H9 (cell line): ENCODE data around the gene ARID1B. TPM values are rescaled to one million over a fixed set of nuclear protein-coding genes. Genes with fewer than 3 reads are reported as not detected.

Experiments used
- DNase-seq: peaks from one replicate; pipeline ENCODE4 v3.0.0-alpha.2; 2017
- H2AFZ ChIP-seq: one replicate; pipeline ENCODE4 v1.6.1; 2013; ENCODE audit warnings: mild to moderate bottlenecking, low read length, control low read depth, moderate library complexity
- H2AK5ac ChIP-seq: 2 replicates; pipeline ENCODE4 v1.6.1; 2013; ENCODE audit warnings: low read length, control low read depth, mixed read lengths; ENCODE audit not compliant: insufficient read length
- H2BK120ac ChIP-seq: one replicate; pipeline ENCODE4 v1.6.1; 2013; ENCODE audit warnings: low read depth, mild to moderate bottlenecking, low read length, control low read depth, inconsistent platforms; ENCODE audit not compliant: poor library complexity, severe bottlenecking
- H2BK12ac ChIP-seq: 2 replicates; pipeline ENCODE4 v1.6.1; 2013; ENCODE audit warnings: low read length, control low read depth, mixed read lengths, low read depth; ENCODE audit not compliant: insufficient read length
- H2BK15ac ChIP-seq: 2 replicates; pipeline ENCODE4 v1.6.1; 2013; ENCODE audit warnings: low read depth, low read length, control low read depth
- H2BK20ac ChIP-seq: one replicate; pipeline ENCODE4 v1.6.1; 2013; ENCODE audit warnings: low read depth, mild to moderate bottlenecking, low read length, control low read depth, inconsistent platforms; ENCODE audit not compliant: poor library complexity, severe bottlenecking
- H2BK5ac ChIP-seq: 2 replicates; pipeline ENCODE4 v1.6.1; 2013; ENCODE audit warnings: low read length, control low read depth, mixed read lengths; ENCODE audit not compliant: insufficient read length
- H3K14ac ChIP-seq: 2 replicates; pipeline ENCODE4 v1.6.1; 2013; ENCODE audit warnings: low read length, control low read depth; ENCODE audit not compliant: insufficient read depth
- H3K18ac ChIP-seq: 2 replicates; pipeline ENCODE4 v1.6.1; 2013; ENCODE audit warnings: low read depth, mild to moderate bottlenecking, mixed read lengths, low read length, control low read depth; ENCODE audit not compliant: insufficient read length
- H3K23ac ChIP-seq: 2 replicates; pipeline ENCODE4 v1.6.1; 2013; ENCODE audit warnings: low read length, control low read depth, mixed read lengths, low read depth; ENCODE audit not compliant: insufficient read length
- H3K23me2 ChIP-seq: 2 replicates; pipeline ENCODE4 v1.6.1; 2013; ENCODE audit warnings: low read depth, mild to moderate bottlenecking, mixed read lengths, low read length, control low read depth; ENCODE audit not compliant: insufficient read length, poor library complexity, severe bottlenecking
- H3K27ac ChIP-seq: 2 replicates; pipeline ENCODE4 v1.5.1; 2013; ENCODE audit warnings: low read length, control low read depth, mixed read lengths, low read depth; ENCODE audit not compliant: insufficient read length
- H3K27me3 ChIP-seq: 2 replicates; pipeline ENCODE4 v1.6.1; 2013; ENCODE audit warnings: low read length, control low read depth, inconsistent platforms; ENCODE audit not compliant: insufficient read depth
- H3K4ac ChIP-seq: 2 replicates; pipeline ENCODE4 v1.6.1; 2013; ENCODE audit warnings: low read depth, mild to moderate bottlenecking, control low read depth, inconsistent platforms, low read length, moderate library complexity
- H3K4me1 ChIP-seq: 2 replicates; pipeline ENCODE4 v1.6.1; 2013; ENCODE audit warnings: low read length, control low read depth, inconsistent platforms; ENCODE audit not compliant: insufficient read depth
- H3K4me2 ChIP-seq: 2 replicates; pipeline ENCODE4 v1.6.1; 2013; ENCODE audit warnings: low read length, control low read depth, mixed read lengths; ENCODE audit not compliant: insufficient read length, insufficient read depth
- H3K56ac ChIP-seq: 2 replicates; pipeline ENCODE4 v1.6.1; 2013; ENCODE audit warnings: low read depth, mild to moderate bottlenecking, mixed read lengths, low read length, control low read depth; ENCODE audit not compliant: insufficient read length
- H3K79me1 ChIP-seq: 2 replicates; pipeline ENCODE4 v1.6.1; 2013; ENCODE audit warnings: low read depth, mild to moderate bottlenecking, moderate library complexity, low read length, control low read depth, inconsistent platforms; ENCODE audit not compliant: insufficient read depth, poor library complexity, severe bottlenecking
- H3K79me2 ChIP-seq: 2 replicates; pipeline ENCODE4 v1.6.1; 2013; ENCODE audit warnings: low read length, control low read depth, inconsistent platforms; ENCODE audit not compliant: insufficient read depth
- H3K9ac ChIP-seq: 2 replicates; pipeline ENCODE4 v1.6.1; 2013; ENCODE audit warnings: low read length, control low read depth, mixed read lengths; ENCODE audit not compliant: insufficient read length; ENCODE audit errors: extremely low read depth
- H3K9me3 ChIP-seq: one replicate; pipeline ENCODE4 v1.6.1; 2013; ENCODE audit warnings: low read depth, low read length, inconsistent platforms; ENCODE audit not compliant: control insufficient read depth
- H3T11ph ChIP-seq: one replicate; pipeline ENCODE4 v1.6.1; 2013; ENCODE audit warnings: mild to moderate bottlenecking, low read length, control low read depth, inconsistent platforms
- H4K20me1 ChIP-seq: one replicate; pipeline ENCODE4 v1.6.1; 2013; ENCODE audit not compliant: control insufficient read depth, insufficient read length, insufficient read depth
- H4K5ac ChIP-seq: 2 replicates; pipeline ENCODE4 v1.6.1; 2013; ENCODE audit warnings: low read depth, mild to moderate bottlenecking, mixed read lengths, low read length, control low read depth; ENCODE audit not compliant: insufficient read length
- H4K8ac ChIP-seq: replicated peaks from 2 replicates; pipeline ENCODE4 v1.6.1; 2013; ENCODE audit warnings: low read length, control low read depth, mixed read lengths, low read depth; ENCODE audit not compliant: insufficient read length
- H4K91ac ChIP-seq: 2 replicates; pipeline ENCODE4 v1.6.1; 2013; ENCODE audit warnings: low read depth, mild to moderate bottlenecking, moderate library complexity, mixed read lengths, low read length, control low read depth; ENCODE audit not compliant: insufficient read length
- H3K27ac Mint-ChIP-seq, 3 experiments: 2 replicates in 2 of 3; 3 replicates in 1 of 3; pipeline ENCODE4 v1.8.0; 2020 to 2021; ENCODE audit warnings: mixed read lengths in 3 of 3, mild to moderate bottlenecking in 1 of 3, moderate library complexity in 1 of 3
- H3K27me3 Mint-ChIP-seq: 2 replicates; pipeline ENCODE4 v1.8.0; 2021; ENCODE audit warnings: low read depth, mild to moderate bottlenecking, moderate library complexity, mixed read lengths
- H3K36me3 Mint-ChIP-seq, 3 experiments: 2 replicates in 2 of 3; 3 replicates in 1 of 3; pipeline ENCODE4 v1.8.0; 2020 to 2021; ENCODE audit warnings: low read depth in 3 of 3, mixed read lengths in 3 of 3; ENCODE audit not compliant: insufficient read depth in 1 of 3
- H3K4me1 Mint-ChIP-seq, 2 experiments: 2 replicates each; pipeline ENCODE4 v1.8.0; 2020; ENCODE audit warnings: mixed read lengths in 2 of 2
- H3K4me3 Mint-ChIP-seq, 2 experiments: 2 replicates in 1 of 2; 3 replicates in 1 of 2; pipeline ENCODE4 v1.8.0; 2020 to 2021; ENCODE audit warnings: mild to moderate bottlenecking in 2 of 2, mixed read lengths in 2 of 2, moderate library complexity in 1 of 2
- H3K9me3 Mint-ChIP-seq, 2 experiments: 2 replicates in 1 of 2; 3 replicates in 1 of 2; pipeline ENCODE4 v1.8.0; 2020; ENCODE audit warnings: mild to moderate bottlenecking in 2 of 2, mixed read lengths in 2 of 2, moderate library complexity in 1 of 2
- WGBS: extraction: QIAGEN DNeasy Blood & Tissue Kit; methylation state at CpG from one replicate; pipeline ENCODE4 v1.1.7; 2013; ENCODE audit warnings: missing lambda C conversion rate, low lambda C conversion rate, mixed read lengths; ENCODE audit not compliant: insufficient read length; ENCODE audit errors: extremely low coverage; 5-methylcytosine and 5-hydroxymethylcytosine counted together
- total RNA-seq: library from RNA; stranded (reverse); gene quantifications from 2 replicates; pipeline ENCODE4 v1.2.1, GENCODE V29; 2021
- TF ChIP-seq, protein P1 (sequence below): fragments of 200-600 bp; sonication (generic); conservative IDR thresholded peaks from 3 replicates; pipeline ENCODE4 v1.8.0; 2021; ENCODE audit warnings: antibody characterized with exemption, mild to moderate bottlenecking

ARID1B gene
- total RNA-seq, 1 experiment from 2014 or later: 88.2 TPM

- Mint-ChIP-seq H3K4me1 (peaks cover 80 to 85% of the 10 kb centered on the region in 2 experiments), H3K4me3 (no peak overlapping the region)
- H3K4me1 ChIP-seq: peaks cover 13% of the 10 kb centered on the region; the same call in 1 of the 2 replicates
Measured at GRCh38 chr6:156867121-156867520, 89.9 kb downstream of the ARID1B start.

More at GRCh38 chr6:156867121-156867520, 89.9 kb downstream of the ARID1B start:
- H3K18ac ChIP-seq: no peak overlapping the region
- Mint-ChIP-seq H3K27me3 (no peaks in the 10 kb centered on the region), H3K27ac (0 out of 7 replicates have a peak overlapping the region, but pooled peaks of 1 of the 3 experiments have one; percentile 29), H3K36me3 (no peaks in the 10 kb centered on the region), H3K9me3 (no peaks in the 10 kb centered on the region)
- no peak overlapping the region for H3K56ac ChIP-seq
- DNase-seq: no peak
- no peak overlapping the region for H2BK120ac ChIP-seq
- no peak overlapping the region for H3K27ac ChIP-seq
- TF ChIP-seq, protein P1, sequence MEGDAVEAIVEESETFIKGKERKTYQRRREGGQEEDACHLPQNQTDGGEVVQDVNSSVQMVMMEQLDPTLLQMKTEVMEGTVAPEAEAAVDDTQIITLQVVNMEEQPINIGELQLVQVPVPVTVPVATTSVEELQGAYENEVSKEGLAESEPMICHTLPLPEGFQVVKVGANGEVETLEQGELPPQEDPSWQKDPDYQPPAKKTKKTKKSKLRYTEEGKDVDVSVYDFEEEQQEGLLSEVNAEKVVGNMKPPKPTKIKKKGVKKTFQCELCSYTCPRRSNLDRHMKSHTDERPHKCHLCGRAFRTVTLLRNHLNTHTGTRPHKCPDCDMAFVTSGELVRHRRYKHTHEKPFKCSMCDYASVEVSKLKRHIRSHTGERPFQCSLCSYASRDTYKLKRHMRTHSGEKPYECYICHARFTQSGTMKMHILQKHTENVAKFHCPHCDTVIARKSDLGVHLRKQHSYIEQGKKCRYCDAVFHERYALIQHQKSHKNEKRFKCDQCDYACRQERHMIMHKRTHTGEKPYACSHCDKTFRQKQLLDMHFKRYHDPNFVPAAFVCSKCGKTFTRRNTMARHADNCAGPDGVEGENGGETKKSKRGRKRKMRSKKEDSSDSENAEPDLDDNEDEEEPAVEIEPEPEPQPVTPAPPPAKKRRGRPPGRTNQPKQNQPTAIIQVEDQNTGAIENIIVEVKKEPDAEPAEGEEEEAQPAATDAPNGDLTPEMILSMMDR: no peak
- no peak overlapping the region for H3T11ph ChIP-seq
- no peak overlapping the region for H3K4me2 ChIP-seq
- H4K20me1 ChIP-seq: no peaks in the 10 kb centered on the region
- no peak overlapping the region for H3K4ac ChIP-seq
- H3K79me2 ChIP-seq: peaks cover 31% of the 10 kb centered on the region; the same call in 1 of the 2 replicates
- H3K9me3 ChIP-seq: no peaks in the 10 kb centered on the region
- H4K5ac ChIP-seq: no peak overlapping the region
- no peak overlapping the region for H4K91ac ChIP-seq
- no peak overlapping the region for H2BK12ac ChIP-seq
- no peaks in the 10 kb centered on the region for H3K27me3 ChIP-seq
- H2AK5ac ChIP-seq: no peak overlapping the region
- no peak overlapping the region for H2BK15ac ChIP-seq
- H2AFZ ChIP-seq: no peak overlapping the region
- H2BK20ac ChIP-seq: no peak overlapping the region
- no peaks in the 10 kb centered on the region for H3K23me2 ChIP-seq
- no CpG with 5 or more reads among the region's 2 CpGs for WGBS
- no peak overlapping the region for H3K23ac ChIP-seq
- H2BK5ac ChIP-seq: no peak overlapping the region
- H3K14ac ChIP-seq: no peak overlapping the region
- no peak overlapping the region for H4K8ac ChIP-seq
- peaks cover 20% of the 10 kb centered on the region for H3K79me1 ChIP-seq
- no peak overlapping the region for H3K9ac ChIP-seq
